ENCODE measurements around the gene LRIF1. TPM values are rescaled to one million over a fixed set of nuclear protein-coding genes. Genes with fewer than 3 reads are reported as not detected.
A peak's percentile ranks its signal among the peaks of the same experiment; 100 is the strongest.

The LRIF1 gene
- total and polyA plus RNA-seq, 2 of the 8 experiments (the other 6 are each of a cell fraction or from before 2014, with no cell fraction given) = 5.2 to 19.3 TPM

DNA sequence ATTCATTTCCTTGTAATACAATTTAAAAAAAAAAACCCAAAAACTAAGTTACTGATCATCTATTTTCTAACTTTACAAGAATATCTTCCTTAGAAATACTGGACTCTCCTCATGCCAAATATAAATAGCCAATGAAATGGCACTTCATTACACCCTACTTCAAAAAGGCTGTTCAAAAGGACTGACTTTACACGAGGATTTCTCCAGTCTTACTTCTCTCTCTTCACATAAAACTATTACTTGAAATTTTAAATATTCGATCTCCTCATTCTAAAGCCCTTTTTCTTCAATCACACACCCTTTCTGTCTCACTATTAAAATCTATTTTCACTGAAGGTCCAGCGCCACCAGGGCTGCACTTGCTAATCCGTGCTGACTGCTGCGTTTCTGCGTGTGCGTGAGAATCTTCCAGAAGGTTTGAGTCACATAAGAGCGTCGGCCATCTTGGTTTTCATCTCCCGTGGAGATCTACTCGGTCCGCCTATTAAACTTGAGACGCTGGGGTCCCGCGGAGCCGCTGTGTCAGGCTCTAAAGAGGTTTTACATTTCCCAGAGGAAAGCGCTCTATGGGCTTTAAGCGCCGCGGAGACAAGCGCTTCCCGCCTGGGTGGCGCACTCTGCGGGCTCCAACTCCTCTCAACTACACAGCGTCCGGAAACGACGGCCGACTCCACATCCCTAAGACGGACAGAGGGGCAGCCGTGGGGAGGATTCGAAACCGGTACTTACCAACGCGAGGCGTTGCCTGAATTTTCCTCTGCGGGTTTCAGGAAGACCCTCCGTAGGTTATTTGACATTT lies 631 bp downstream of the LRIF1 start:
- H3K4me1 ChIP-seq (replicated peaks in 1 of 4; ENCODE audit: control insufficient read depth in 3 of 4, insufficient read depth in 4 of 4, low read length in 3 of 4) = no peaks in the 10 kb centered on the region
- ChIA-PET POLR2A (ENCODE audit: partially characterized antibody) (no interaction called here), CTCF (ENCODE audit: partially characterized antibody) (interaction anchor here (3.1 kb wide), 1 partner anchor 68 kb away, joined by 8 read pairs; no protein-coding TSS in a partner anchor)
- H2BK5ac ChIP-seq (ENCODE audit: low read depth, low read length) = peak overlapping the region; percentile 83; the same call in 1 of the 2 replicates
- no peaks in the 10 kb centered on the region for H4K20me1 ChIP-seq (replicated peaks in 1 of 2; ENCODE audit: control insufficient read depth in 1 of 2, insufficient read depth in 2 of 2, low read length in 2 of 2)
- H3K79me1 ChIP-seq (ENCODE audit: low read depth, low read length) = no peaks in the 10 kb centered on the region
- no peak overlapping the region for H2BK120ac ChIP-seq (replicated peaks; ENCODE audit: low read depth, low read length)
- peak overlapping the region; percentile 62 for H4K8ac ChIP-seq (ENCODE audit: extremely low read depth, insufficient read depth, low read length)
- no peaks in the 10 kb centered on the region for H3K36me3 ChIP-seq (ENCODE audit: control insufficient read depth in 2 of 4, insufficient read depth in 4 of 4, low read length in 3 of 4)
- H3K27me3 ChIP-seq (replicated peaks in 1 of 4; ENCODE audit: control insufficient read depth in 3 of 4, extremely low read depth in 1 of 4, insufficient read depth in 3 of 4, low read length in 3 of 4) = no peaks in the 10 kb centered on the region
- peaks cover 0 to 8% of the 10 kb centered on the region in 2 experiments; a peak in 2 of 4 replicates for H3K9me3 ChIP-seq (ENCODE audit: insufficient read depth in 2 of 2, low read depth in 1 of 2, low read length in 1 of 2)
- FAIRE-seq = no peak
- peak overlapping the region; percentile 47 to 68 for H3K4me2 ChIP-seq (ENCODE audit: insufficient read depth in 1 of 2, low read depth in 2 of 2, low read length in 2 of 2)
- H2BK12ac ChIP-seq (ENCODE audit: low read depth, low read length) = no peak overlapping the region
- peaks cover 0 to 40% of the 10 kb centered on the region in 2 experiments; a peak in 3 of 4 replicates for H3K79me2 ChIP-seq (ENCODE audit: control insufficient read depth in 1 of 2, insufficient read depth in 2 of 2, low read length in 2 of 2)
- H2AFZ ChIP-seq (ENCODE audit: low read length) = no peak overlapping the region
- peak; percentile 29 to 74 for DNase-seq (ENCODE audit: low read depth in 1 of 2, low spot score in 2 of 2)
- 58 to 100% methylated on average over 1 to 36 of the region's 38 CpGs for WGBS, 2 experiments (ENCODE audit: extremely low coverage in 1 of 2, insufficient coverage in 1 of 2, insufficient read length in 1 of 2, insufficient replicate concordance in 2 of 2, low coverage in 1 of 2, low lambda C conversion rate in 2 of 2, missing lambda C conversion rate in 1 of 2)
- no peak overlapping the region for H3K23ac ChIP-seq (ENCODE audit: insufficient read length)
- H3K9ac ChIP-seq (replicated peaks in 1 of 4; ENCODE audit: extremely low read depth in 1 of 4, low read depth in 3 of 4, low read length in 3 of 4) = peak overlapping the region in 3 of 4 experiments; percentile 58 to 91 (median 60); a peak in 6 of 7 replicates
- peak overlapping the region; percentile 61 to 87 (median 74) for H3K4me3 ChIP-seq (ENCODE audit: extremely low read depth in 1 of 4, insufficient read depth in 2 of 4, low read depth in 3 of 4, low read length in 4 of 4)
- peak overlapping the region; percentile 75 for H3K56ac ChIP-seq (replicated peaks; ENCODE audit: insufficient read length, low read depth, low read length)
- H3K27ac ChIP-seq (ENCODE audit: low read depth, low read length) = peak overlapping the region; percentile 76
- peak overlapping the region; percentile 91 for H3K18ac ChIP-seq (ENCODE audit: extremely low read depth, low read length)
- peak overlapping the region; percentile 81 for H4K5ac ChIP-seq (ENCODE audit: insufficient read length, low read depth, low read length)
- H2BK20ac ChIP-seq (ENCODE audit: low read length) = no peak overlapping the region
- no peak overlapping the region for H2AK5ac ChIP-seq (ENCODE audit: low read depth, low read length)
- H3K4ac ChIP-seq (replicated peaks; ENCODE audit: insufficient read length, low read depth, low read length) = no peak overlapping the region
- H2BK15ac ChIP-seq (ENCODE audit: low read length) = no peak overlapping the region
- H3K23me2 ChIP-seq (ENCODE audit: low read depth, low read length) = no peaks in the 10 kb centered on the region
- peak overlapping the region; percentile 83 for H4K91ac ChIP-seq (replicated peaks; ENCODE audit: insufficient read length, low read length)
- H3K14ac ChIP-seq (ENCODE audit: insufficient read length) = no peak overlapping the region
- peak; percentile 32; the same call in 1 of the 2 replicates for TF ChIP-seq TBP (IDR thresholded peaks at IDR 0.05; ENCODE audit: low read depth, low read length)
- TF ChIP-seq, protein P1, sequence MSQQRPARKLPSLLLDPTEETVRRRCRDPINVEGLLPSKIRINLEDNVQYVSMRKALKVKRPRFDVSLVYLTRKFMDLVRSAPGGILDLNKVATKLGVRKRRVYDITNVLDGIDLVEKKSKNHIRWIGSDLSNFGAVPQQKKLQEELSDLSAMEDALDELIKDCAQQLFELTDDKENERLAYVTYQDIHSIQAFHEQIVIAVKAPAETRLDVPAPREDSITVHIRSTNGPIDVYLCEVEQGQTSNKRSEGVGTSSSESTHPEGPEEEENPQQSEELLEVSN (IDR thresholded peaks at IDR 0.05) = peak; percentile 52; the same call in 1 of the 2 replicates
- 0 out of 2 replicates have a peak, but pooled peaks have one; percentile 20 for TF ChIP-seq RBBP5 (IDR thresholded peaks at IDR 0.05; ENCODE audit: borderline replicate concordance, low read depth, low read length)
- no peak for TF ChIP-seq SP2 (IDR thresholded peaks at IDR 0.05; ENCODE audit: low read length)
- peak; percentile 43 for TF ChIP-seq KDM4A (IDR thresholded peaks at IDR 0.05; ENCODE audit: low read depth, low read length, severe bottlenecking)
- TF ChIP-seq RXRA (IDR thresholded peaks at IDR 0.05; ENCODE audit: insufficient read depth, low read depth, low read length) = no peak
- TF ChIP-seq YY1 (IDR thresholded peaks at IDR 0.05; ENCODE audit: low read depth, low read length) = peak; percentile 91
- no peak for TF ChIP-seq NANOG (IDR thresholded peaks at IDR 0.05; ENCODE audit: insufficient read depth, low read depth, low read length, poor library complexity, severe bottlenecking)
- TF ChIP-seq SUZ12 (IDR thresholded peaks at IDR 0.05; ENCODE audit: low read length) = no peak
- TF ChIP-seq, protein P2, sequence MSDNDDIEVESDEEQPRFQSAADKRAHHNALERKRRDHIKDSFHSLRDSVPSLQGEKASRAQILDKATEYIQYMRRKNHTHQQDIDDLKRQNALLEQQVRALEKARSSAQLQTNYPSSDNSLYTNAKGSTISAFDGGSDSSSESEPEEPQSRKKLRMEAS (IDR thresholded peaks at IDR 0.05) = peak; percentile 69
- TF ChIP-seq ZNF274 (IDR thresholded peaks at IDR 0.05; ENCODE audit: borderline replicate concordance, extremely low read depth, low read length) = no peak
